ENCODE results near the gene FAIM2. TPM values are rescaled to one million over a fixed set of nuclear protein-coding genes. Genes with fewer than 3 reads are reported as not detected.

FAIM2 gene
- total RNA-seq, 6 donors from 2014 or later: 0.30 to 2.0 (median 0.64) TPM; not detected in 2

GRCh38 chr12:49924628-49925246 is 21.0 kb upstream of the FAIM2 start:
- Histone ChIP-seq H3K4me3 (no peak overlapping the region), H3K27me3 (no peaks in the 10 kb centered on the region), H3K27ac (no peak overlapping the region), H3K4me1 (peaks cover 0 to 10% (median 4%) of the 10 kb centered on the region in 4 donors), H3K36me3 (no peaks in the 10 kb centered on the region), H3K9me3 (no peaks in the 10 kb centered on the region)
- DNase-seq (no peak), ATAC-seq (ENCODE audit: low FRiP score in 2 of 2) (no peak)
- WGBS, 2 donors: 92 to 96% methylated on average over 7 of the region's 7 CpGs
- TF ChIP-seq EP300 (IDR thresholded peaks at IDR 0.05) (no peak), POLR2A (IDR thresholded peaks at IDR 0.05) (no peak), CTCF (IDR thresholded peaks at IDR 0.05) (no peak), POLR2AphosphoS5 (IDR thresholded peaks at IDR 0.05) (no peak)

GRCh38 chr12:49923880-49924556 is 20.3 kb upstream of the FAIM2 start:
- Histone ChIP-seq H3K36me3 (no peaks in the 10 kb centered on the region), H3K27ac (no peak overlapping the region), H3K4me3 (no peak overlapping the region), H3K27me3 (no peaks in the 10 kb centered on the region), H3K9me3 (no peaks in the 10 kb centered on the region), H3K4me1 (peaks cover 0 to 11% (median 4%) of the 10 kb centered on the region in 4 donors)
- TF ChIP-seq POLR2A (IDR thresholded peaks at IDR 0.05): no peak
- TF ChIP-seq POLR2AphosphoS5 (IDR thresholded peaks at IDR 0.05): no peak
- TF ChIP-seq EP300 (IDR thresholded peaks at IDR 0.05): no peak
- TF ChIP-seq CTCF (IDR thresholded peaks at IDR 0.05): no peak
- WGBS, 2 donors: 87 to 89% methylated on average over 15 of the region's 15 CpGs
- DNase-seq (peak in 1 of 2 donors; percentile 15), ATAC-seq (ENCODE audit: low FRiP score in 2 of 2) (no peak)

GRCh38 chr12:49923035-49923644 is 19.4 kb upstream of the FAIM2 start:
- TF ChIP-seq EP300 (IDR thresholded peaks at IDR 0.05) (no peak), POLR2AphosphoS5 (IDR thresholded peaks at IDR 0.05) (no peak), POLR2A (IDR thresholded peaks at IDR 0.05) (no peak), CTCF (IDR thresholded peaks at IDR 0.05) (no peak)
- DNase-seq (peak in 1 of 2 donors; percentile 7), ATAC-seq (ENCODE audit: low FRiP score in 2 of 2) (no peak)
- 84 to 89% methylated on average over 7 of the region's 7 CpGs for WGBS, 2 donors
- H3K27me3 ChIP-seq: no peaks in the 10 kb centered on the region
- H3K4me3 ChIP-seq: no peak overlapping the region
- H3K9me3 ChIP-seq: no peaks in the 10 kb centered on the region
- H3K36me3 ChIP-seq: no peaks in the 10 kb centered on the region
- no peak overlapping the region for H3K27ac ChIP-seq
- peaks cover 0 to 11% (median 4%) of the 10 kb centered on the region in 4 donors for H3K4me1 ChIP-seq

GRCh38 chr12:49922349-49923034 is 18.8 kb upstream of the FAIM2 start:
- H3K36me3 ChIP-seq: no peaks in the 10 kb centered on the region
- no peaks in the 10 kb centered on the region for H3K27me3 ChIP-seq
- TF ChIP-seq POLR2AphosphoS5 (IDR thresholded peaks at IDR 0.05) (no peak), EP300 (IDR thresholded peaks at IDR 0.05) (no peak), POLR2A (IDR thresholded peaks at IDR 0.05) (no peak), CTCF (IDR thresholded peaks at IDR 0.05) (no peak)
- WGBS, 2 donors: 68 to 74% methylated on average over 11 to 12 of the region's 12 CpGs
- no peak overlapping the region for H3K4me3 ChIP-seq
- peaks cover 0 to 11% (median 4%) of the 10 kb centered on the region in 4 donors for H3K4me1 ChIP-seq
- no peaks in the 10 kb centered on the region for H3K9me3 ChIP-seq
- H3K27ac ChIP-seq: no peak overlapping the region
- no peak for ATAC-seq (ENCODE audit: low FRiP score in 2 of 2)
- DNase-seq: no peak

All from upper lobe of left lung (tissue), 6 donors.